HepG2 (cell line): ENCODE measurements around the gene CTF1. TPM values are rescaled to one million over a fixed set of nuclear protein-coding genes. Genes with fewer than 3 reads are reported as not detected.

Experiments
- CBX1 ChIP-seq: IDR thresholded peaks from one replicate; pipeline ENCODE4 v1.6.1; 2016; ENCODE audit warnings: antibody characterized with exemption, low read depth
- EEA1 ChIP-seq: sonication (generic); formaldehyde crosslinking; IDR thresholded peaks from 2 replicates; pipeline ENCODE4 v1.5.1; 2020; ENCODE audit warnings: mild to moderate bottlenecking, missing genetic modification reagents, borderline replicate concordance
- FOXK1 ChIP-seq: sonication (generic); formaldehyde crosslinking; IDR thresholded peaks from 2 replicates; pipeline ENCODE4 v1.4.0; 2020; ENCODE audit warnings: low read depth, missing genetic modification reagents, borderline replicate concordance
- MNT ChIP-seq: fragments of 450-650 bp; IDR thresholded peaks from 2 replicates; pipeline ENCODE4 v1.6.1; 2016
- POGK ChIP-seq: sonication (generic); formaldehyde crosslinking; conservative IDR thresholded peaks from 2 replicates; pipeline ENCODE4 v1.8.0; 2022; ENCODE audit warnings: mild to moderate bottlenecking, moderate library complexity, missing genetic modification reagents
- RERE ChIP-seq: IDR thresholded peaks from 2 replicates; pipeline ENCODE4 v1.6.1; 2016; ENCODE audit warnings: low read depth, missing genetic modification reagents, missing compliant biosample characterization
- SMAD1 ChIP-seq: sonication (generic); formaldehyde crosslinking; IDR thresholded peaks from 2 replicates; pipeline ENCODE4 v1.4.0; 2020; ENCODE audit warnings: missing genetic modification reagents, low read depth, mild to moderate bottlenecking, borderline replicate concordance
- SMARCC2 ChIP-seq: fragments of 450-650 bp; IDR thresholded peaks from 2 replicates; pipeline ENCODE4 v1.6.1; 2017; ENCODE audit warnings: antibody characterized with exemption, mild to moderate bottlenecking
- TEAD3 ChIP-seq: optimal IDR thresholded peaks from 2 replicates; pipeline ENCODE3; 2016; ENCODE audit warnings: borderline replicate concordance
- ZFP36 ChIP-seq: fragments of 150-350 bp; IDR thresholded peaks from 2 replicates; pipeline ENCODE4 v1.6.1; 2018; ENCODE audit warnings: borderline replicate concordance, low read length, low read depth; ENCODE audit not compliant: partially characterized antibody
- ZNF788 ChIP-seq: sonication (generic); formaldehyde crosslinking; IDR thresholded peaks from 2 replicates; pipeline ENCODE4 v1.5.0; 2020; ENCODE audit warnings: mild to moderate bottlenecking, missing genetic modification reagents, borderline replicate concordance
- ZSCAN25 ChIP-seq: sonication (generic); formaldehyde crosslinking; IDR thresholded peaks from 2 replicates; pipeline ENCODE4 v1.8.0; 2022; ENCODE audit warnings: mild to moderate bottlenecking, missing genetic modification reagents
- ZSCAN5A ChIP-seq: sonication (generic); formaldehyde crosslinking; IDR thresholded peaks from 2 replicates; pipeline ENCODE4 v1.8.0; 2022; ENCODE audit warnings: mild to moderate bottlenecking, missing genetic modification reagents, borderline replicate concordance
- polyA plus RNA-seq, 8 experiments: library from polyadenylated mRNA; depleted of rRNA in 3 of 8; stranded (reverse) in 7 of 8; unstranded in 1 of 8; fragments of >200 nt; fragmentation: Illumina TruSeq in 4 of 8; extraction: Trizol in 4 of 8; gene quantifications; 2 replicates each; pipeline versions ENCODE4 v1.2.1 to v1.2.3, GENCODE V29; 2011 to 2016; ENCODE audit warnings: low read depth in 4 of 8, missing spikeins in 1 of 8, mixed read lengths in 1 of 8; ENCODE audit not compliant: insufficient read depth in 1 of 8
- total RNA-seq, 5 experiments: library from RNA; depleted of rRNA; stranded (reverse); fragments of >200 nt; fragmentation: Illumina TruSeq; extraction: Trizol; gene quantifications; 2 replicates each; pipeline ENCODE4 v1.2.3, GENCODE V29; 2016; ENCODE audit warnings: low read depth in 1 of 5
- TF ChIP-seq, protein P1 (sequence below): sonication (generic); formaldehyde crosslinking; IDR thresholded peaks from 2 replicates; pipeline ENCODE4 v1.8.0; 2022; ENCODE audit warnings: missing genetic modification reagents, low read depth, mild to moderate bottlenecking, borderline replicate concordance
- TF ChIP-seq, protein P2 (sequence below): sonication (generic); formaldehyde crosslinking; IDR thresholded peaks from 2 replicates; pipeline ENCODE4 v1.4.0; 2020; ENCODE audit warnings: missing genetic modification reagents, mild to moderate bottlenecking, borderline replicate concordance

Gene CTF1
- total and polyA plus RNA-seq, 2 of the 13 experiments (the other 11 are each of a cell fraction or from before 2014, with no cell fraction given): 0.13 to 1.8 TPM

DNA sequence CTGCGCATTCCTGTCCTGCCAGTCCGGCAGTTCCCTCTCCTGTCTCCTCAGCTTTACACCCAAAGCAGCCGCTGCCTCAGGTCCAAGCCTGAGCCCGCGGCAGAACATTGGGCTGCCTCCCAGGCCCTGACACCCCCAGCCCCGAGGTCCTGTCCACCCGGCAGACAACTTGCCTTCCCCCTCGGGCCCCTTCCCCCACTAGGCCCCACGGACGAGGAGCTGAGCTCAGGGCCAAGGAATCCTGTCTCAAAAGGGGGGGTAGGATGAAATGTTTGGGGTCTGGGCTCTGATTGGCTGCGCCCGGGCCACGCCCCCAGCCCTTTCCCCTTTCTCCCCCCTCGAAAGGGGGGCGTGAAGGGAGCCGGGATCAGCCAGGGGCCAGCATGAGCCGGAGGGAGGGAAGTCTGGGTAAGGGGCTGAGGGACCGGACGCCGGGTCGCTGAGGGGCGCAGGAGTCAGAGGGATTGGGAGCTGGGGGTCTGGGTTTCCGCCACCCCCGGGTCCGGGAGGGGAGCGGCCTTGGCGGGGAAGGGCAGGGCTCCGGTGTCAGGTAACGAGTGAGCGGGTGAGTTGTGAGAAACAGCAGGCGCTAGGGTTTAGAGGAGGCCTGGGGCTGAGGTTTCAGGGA lies at the start of gene CTF1 (continued):
- no peak for TF ChIP-seq EEA1 (CRISPR knock-in tag)
- 0 out of 2 replicates have a peak, but pooled peaks have one; percentile 3 for TF ChIP-seq FOXK1 (CRISPR knock-in tag)
- no peak for TF ChIP-seq POGK (CRISPR knock-in tag)
- peak; percentile 24 for TF ChIP-seq CBX1
- TF ChIP-seq SMARCC2: no peak
- no peak for TF ChIP-seq MNT
- TF ChIP-seq, protein P1, sequence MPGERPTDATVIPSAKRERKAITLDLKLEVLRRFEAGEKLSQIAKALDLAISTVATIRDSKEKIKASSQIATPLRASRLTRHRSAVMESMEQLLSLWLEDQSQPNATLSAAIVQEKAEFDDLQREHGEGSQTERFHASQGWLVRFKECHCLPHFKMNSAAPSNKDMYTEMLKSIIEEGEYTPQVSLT (CRISPR knock-in tag): no peak
- 0 out of 2 replicates have a peak, but pooled peaks have one; percentile 33 for TF ChIP-seq ZSCAN5A (CRISPR knock-in tag)
- TF ChIP-seq RERE: 0 out of 2 replicates have a peak, but pooled peaks have one; percentile 10
- peak; percentile 6 for TF ChIP-seq ZFP36
- TF ChIP-seq, protein P2, sequence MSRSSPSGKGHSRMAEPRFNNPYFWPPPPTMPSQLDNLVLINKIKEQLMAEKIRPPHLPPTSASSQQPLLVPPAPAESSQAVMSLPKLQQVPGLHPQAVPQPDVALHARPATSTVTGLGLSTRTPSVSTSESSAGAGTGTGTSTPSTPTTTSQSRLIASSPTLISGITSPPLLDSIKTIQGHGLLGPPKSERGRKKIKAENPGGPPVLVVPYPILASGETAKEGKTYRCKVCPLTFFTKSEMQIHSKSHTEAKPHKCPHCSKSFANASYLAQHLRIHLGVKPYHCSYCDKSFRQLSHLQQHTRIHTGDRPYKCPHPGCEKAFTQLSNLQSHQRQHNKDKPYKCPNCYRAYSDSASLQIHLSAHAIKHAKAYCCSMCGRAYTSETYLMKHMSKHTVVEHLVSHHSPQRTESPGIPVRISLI: no peak
- peak; percentile 81; the same call in 1 of the 2 replicates for TF ChIP-seq SMAD1 (CRISPR knock-in tag)
- TF ChIP-seq ZNF788 (CRISPR knock-in tag): no peak
- peak; percentile 68; the same call in 1 of the 2 replicates for TF ChIP-seq ZSCAN25 (CRISPR knock-in tag)
- peak; percentile 32 for TF ChIP-seq TEAD3 (CRISPR knock-in tag)
